ENCODE measurements around the gene RRP9.
A peak's percentile ranks its signal among the peaks of the same experiment; 100 is the strongest.

GRCh38 chr3:51982838-51983577 is 41.3 kb upstream of the RRP9 start, which contains the start of gene ACY1:
- TF ChIP-seq EZH2 (IDR thresholded peaks at IDR 0.05) (no peak), POLR2AphosphoS5 (IDR thresholded peaks at IDR 0.05; ENCODE audit: borderline replicate concordance, low read depth, low read length) (peak; percentile 51)

Measured in SK-N-MC (cell line).